Upper lobe of right lung (tissue), 1 donor: ENCODE data around the gene SPAG6. TPM values are rescaled to one million over a fixed set of nuclear protein-coding genes. Genes with fewer than 3 reads are reported as not detected.

Experiments used
- ATAC-seq: fragments of 200-7000 bp; cut with Tn5 transposase; one replicate; pipeline ENCODE4 v1.9.1; 2020; ENCODE audit warnings: mild to moderate bottlenecking, moderate library complexity
- DNase-seq: peaks from one replicate; pipeline ENCODE4 v3.0.0-alpha.2; 2020
- H3K27ac ChIP-seq: fragments of 200-600 bp; one replicate; pipeline ENCODE4 v1.8.0; 2022
- H3K27me3 ChIP-seq: fragments of 200-600 bp; one replicate; pipeline ENCODE4 v1.8.0; 2022; ENCODE audit warnings: mild to moderate bottlenecking
- H3K36me3 ChIP-seq: fragments of 200-600 bp; one replicate; pipeline ENCODE4 v1.8.0; 2022
- H3K4me1 ChIP-seq: fragments of 200-600 bp; one replicate; pipeline ENCODE4 v1.8.0; 2022
- H3K4me3 ChIP-seq: fragments of 200-600 bp; one replicate; pipeline ENCODE4 v1.8.0; 2022; ENCODE audit warnings: mild to moderate bottlenecking
- H3K9me3 ChIP-seq: fragments of 200-600 bp; one replicate; pipeline ENCODE4 v1.8.0; 2022
- CTCF ChIP-seq: fragments of 200-600 bp; IDR thresholded peaks from one replicate; pipeline ENCODE4 v1.8.0; 2022; ENCODE audit warnings: antibody characterized with exemption
- intact Hi-C: fragments of 100-400 bp; cut with DNase I; formaldehyde crosslinking; loops from one replicate; pipeline ENCODE4 v1.11.0; 2022
- total RNA-seq: library from RNA; stranded (reverse); fragmentation: NEBNext Ultra II Directional; extraction: Animal tissue kit (Norgen Biotek cat#: 25700); gene quantifications from one replicate; pipeline ENCODE4 v1.2.1, GENCODE V29; 2021
- donor health status: DM: no; HTN: yes; CAD: no; lungs with severe emphysema.

The SPAG6 gene
- total RNA-seq, 1 donor from 2014 or later: not detected

GRCh38 chr10:22455068-22455857 lies 110.0 kb downstream of the SPAG6 start:
- Histone ChIP-seq H3K9me3 (no peaks in the 10 kb centered on the region), H3K4me1 (no peaks in the 10 kb centered on the region)

GRCh38 chr10:22456486-22456885 lies 111.2 kb downstream of the SPAG6 start:
- Histone ChIP-seq H3K4me1 (no peaks in the 10 kb centered on the region), H3K4me3 (no peak overlapping the region), H3K27ac (no peak overlapping the region), H3K36me3 (no peaks in the 10 kb centered on the region), H3K27me3 (no peaks in the 10 kb centered on the region), H3K9me3 (no peaks in the 10 kb centered on the region)
- ATAC-seq: no peak
- intact Hi-C loops: no loop called here
- TF ChIP-seq CTCF: no peak
- DNase-seq: no peak

More at GRCh38 chr10:22455068-22455857, 110.0 kb downstream of the SPAG6 start:
- TF ChIP-seq CTCF: no peak
- no peak overlapping the region for H3K4me3 ChIP-seq
- DNase-seq (no peak), ATAC-seq (no peak)
- no peaks in the 10 kb centered on the region for H3K27me3 ChIP-seq
- H3K27ac ChIP-seq: no peak overlapping the region
- intact Hi-C loops: no loop called here
- H3K36me3 ChIP-seq: no peaks in the 10 kb centered on the region

- ATAC-seq: no peak
- H3K27me3 ChIP-seq: no peaks in the 10 kb centered on the region
- no peak overlapping the region for H3K27ac ChIP-seq
- TF ChIP-seq CTCF: no peak
- no peak overlapping the region for H3K4me3 ChIP-seq
- no peaks in the 10 kb centered on the region for H3K4me1 ChIP-seq
- DNase-seq: no peak
- intact Hi-C loops: no loop called here
- no peaks in the 10 kb centered on the region for H3K36me3 ChIP-seq
- no peaks in the 10 kb centered on the region for H3K9me3 ChIP-seq
These were observed 113.2 kb downstream of the SPAG6 start for GRCh38 chr10:22458272-22459038.

GRCh38 chr10:22459496-22459895 lies 114.2 kb downstream of the SPAG6 start:
- Histone ChIP-seq H3K36me3 (no peaks in the 10 kb centered on the region), H3K9me3 (no peaks in the 10 kb centered on the region), H3K27ac (no peak overlapping the region), H3K4me3 (no peak overlapping the region), H3K4me1 (no peaks in the 10 kb centered on the region), H3K27me3 (no peaks in the 10 kb centered on the region)
- intact Hi-C loops: no loop called here
- no peak for ATAC-seq
- TF ChIP-seq CTCF: no peak
- no peak for DNase-seq

- no peaks in the 10 kb centered on the region for H3K9me3 ChIP-seq
- no peak overlapping the region for H3K4me3 ChIP-seq
- no peak for TF ChIP-seq CTCF
- ATAC-seq (no peak), DNase-seq (no peak)
- no peaks in the 10 kb centered on the region for H3K4me1 ChIP-seq
- no peak overlapping the region for H3K27ac ChIP-seq
- intact Hi-C loops: no loop called here
- no peaks in the 10 kb centered on the region for H3K27me3 ChIP-seq
- no peaks in the 10 kb centered on the region for H3K36me3 ChIP-seq
These were observed 114.8 kb downstream of the SPAG6 start for GRCh38 chr10:22460101-22460500.
